ENCODE measurements around the gene RAB10. TPM values are rescaled to one million over a fixed set of nuclear protein-coding genes. Genes with fewer than 3 reads are reported as not detected.
"Not testable (repeated sequence)": the region's sequence is repeated elsewhere in the genome, so short reads cannot be mapped to it uniquely, and the experiment has no call there.

The RAB10 gene
- total RNA-seq, 2 donors from 2014 or later: 115 to 121 TPM

DNA sequence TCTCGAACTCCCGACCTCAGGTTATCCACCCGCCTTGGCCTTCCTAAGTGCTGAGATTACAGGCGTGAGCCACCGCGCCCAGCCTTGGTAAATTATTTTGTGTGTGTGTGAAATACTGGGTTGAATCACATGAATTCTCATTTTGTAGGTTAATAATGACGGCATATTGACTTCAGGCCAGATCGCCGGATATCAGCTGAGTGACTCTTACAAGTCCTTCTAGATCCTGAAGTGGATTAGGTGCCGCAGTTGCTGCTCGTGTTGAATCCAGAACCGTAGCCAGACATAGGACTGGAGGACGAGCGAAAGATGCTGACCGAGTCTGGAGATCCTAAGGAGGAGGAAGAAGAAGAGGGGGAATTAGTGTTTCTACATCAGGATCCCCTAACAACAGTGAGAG is 39.4 kb upstream of the RAB10 start:
- no peak for TF ChIP-seq CTCF (conservative IDR thresholded peaks at IDR 0.05)
- Histone ChIP-seq H3K36me3 (ENCODE audit: control insufficient read depth, insufficient read depth, low read length) (no peaks in the 10 kb centered on the region), H3K9ac (ENCODE audit: extremely low read depth, low read length, poor library complexity, severe bottlenecking) (no peak overlapping the region), H3K9me3 (ENCODE audit: control insufficient read depth, low read length) (no peaks in the 10 kb centered on the region), H3K27ac (ENCODE audit: low read depth, low read length) (no peak overlapping the region), H3K4me3 (ENCODE audit: low read length) (no peak overlapping the region), H3K4me1 (ENCODE audit: control insufficient read depth, insufficient read depth, low read length) (no peaks in the 10 kb centered on the region), H3K27me3 (ENCODE audit: control insufficient read depth, insufficient read depth, low read length, poor library complexity, severe bottlenecking) (no peaks in the 10 kb centered on the region)
- Mint-ChIP-seq H3K4me1 (peaks cover 3% of the 10 kb centered on the region), H3K27ac (no peak overlapping the region), H3K9me3 (no peaks in the 10 kb centered on the region), H3K27me3 (ENCODE audit: insufficient read depth) (no peaks in the 10 kb centered on the region), H3K36me3 (ENCODE audit: low read depth) (no peaks in the 10 kb centered on the region), H3K4me3 (no peak overlapping the region)
- 94 to 95% methylated on average over 15 of the region's 15 CpGs for WGBS, 2 experiments (ENCODE audit: insufficient coverage in 1 of 2, insufficient read length in 1 of 2)
- no peak for DNase-seq

GRCh38 chr2:25996844-25997243 is 37.0 kb upstream of the RAB10 start:
- TF ChIP-seq CTCF (conservative IDR thresholded peaks at IDR 0.05): no peak
- H3K27ac Mint-ChIP-seq: no peak overlapping the region
- no peaks in the 10 kb centered on the region for H3K36me3 Mint-ChIP-seq (ENCODE audit: low read depth)
- H3K27me3 ChIP-seq (ENCODE audit: control insufficient read depth, insufficient read depth, low read length, poor library complexity, severe bottlenecking): no peaks in the 10 kb centered on the region
- no peak overlapping the region for H3K4me3 ChIP-seq (ENCODE audit: low read length)
- no peaks in the 10 kb centered on the region for H3K27me3 Mint-ChIP-seq (ENCODE audit: insufficient read depth)
- 96% methylated on average over 1 of the region's 1 CpG; no CpG with 5 or more reads in 1 of the 2 experiments for WGBS, 2 experiments (ENCODE audit: insufficient coverage in 1 of 2, insufficient read length in 1 of 2)
- no peaks in the 10 kb centered on the region for H3K9me3 Mint-ChIP-seq
- H3K27ac ChIP-seq (ENCODE audit: low read depth, low read length): no peak overlapping the region
- H3K4me1 Mint-ChIP-seq: peaks cover 9% of the 10 kb centered on the region
- no peak overlapping the region for H3K9ac ChIP-seq (ENCODE audit: extremely low read depth, low read length, poor library complexity, severe bottlenecking)
- H3K9me3 ChIP-seq (ENCODE audit: control insufficient read depth, low read length): no peaks in the 10 kb centered on the region
- no peak overlapping the region for H3K4me3 Mint-ChIP-seq
- DNase-seq: no peak
- no peaks in the 10 kb centered on the region for H3K36me3 ChIP-seq (ENCODE audit: control insufficient read depth, insufficient read depth, low read length)
- peaks cover 5% of the 10 kb centered on the region for H3K4me1 ChIP-seq (ENCODE audit: control insufficient read depth, insufficient read depth, low read length)

DNA sequence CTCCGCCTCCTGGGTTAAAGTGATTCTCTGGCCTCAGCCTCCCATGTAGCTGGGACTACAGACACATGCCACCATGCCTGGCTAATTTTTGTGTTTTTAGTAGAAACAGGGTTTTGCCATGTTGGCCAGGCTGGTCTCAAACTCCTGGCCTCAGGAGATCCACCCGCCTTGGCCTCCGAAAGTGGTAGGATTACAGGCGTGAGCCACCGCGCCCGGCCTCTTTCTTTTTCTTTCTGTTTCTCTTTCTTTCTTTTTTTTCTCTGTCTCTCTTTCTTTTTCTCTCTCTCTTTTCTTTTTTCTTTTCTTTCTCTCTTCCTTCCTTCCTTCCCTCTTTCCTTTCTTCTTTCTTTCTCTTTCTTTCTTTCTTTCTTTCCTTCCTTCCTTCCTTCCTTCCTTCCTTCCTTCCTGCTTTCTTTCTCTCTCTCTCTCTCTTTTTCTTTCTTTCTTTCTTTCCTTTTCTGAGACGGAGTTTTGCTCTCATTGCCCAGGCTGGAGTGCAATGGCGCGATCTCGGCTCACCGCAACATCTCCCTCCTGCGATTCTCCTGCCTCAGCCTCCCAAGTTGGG is 35.0 kb upstream of the RAB10 start:
- 95 to 97% methylated on average over 13 of the region's 13 CpGs for WGBS, 2 experiments (ENCODE audit: insufficient coverage in 1 of 2, insufficient read length in 1 of 2)
- not testable (repeated sequence) for H3K27me3 ChIP-seq (ENCODE audit: control insufficient read depth, insufficient read depth, low read length, poor library complexity, severe bottlenecking); H3K36me3 ChIP-seq (ENCODE audit: control insufficient read depth, insufficient read depth, low read length); H3K4me1 Mint-ChIP-seq; H3K27ac Mint-ChIP-seq; H3K9ac ChIP-seq (ENCODE audit: extremely low read depth, low read length, poor library complexity, severe bottlenecking); H3K4me3 Mint-ChIP-seq; H3K27ac ChIP-seq (ENCODE audit: low read depth, low read length); DNase-seq; H3K4me3 ChIP-seq (ENCODE audit: low read length); H3K9me3 ChIP-seq (ENCODE audit: control insufficient read depth, low read length); H3K36me3 Mint-ChIP-seq (ENCODE audit: low read depth); H3K9me3 Mint-ChIP-seq; H3K27me3 Mint-ChIP-seq (ENCODE audit: insufficient read depth); H3K4me1 ChIP-seq (ENCODE audit: control insufficient read depth, insufficient read depth, low read length)

DNA sequence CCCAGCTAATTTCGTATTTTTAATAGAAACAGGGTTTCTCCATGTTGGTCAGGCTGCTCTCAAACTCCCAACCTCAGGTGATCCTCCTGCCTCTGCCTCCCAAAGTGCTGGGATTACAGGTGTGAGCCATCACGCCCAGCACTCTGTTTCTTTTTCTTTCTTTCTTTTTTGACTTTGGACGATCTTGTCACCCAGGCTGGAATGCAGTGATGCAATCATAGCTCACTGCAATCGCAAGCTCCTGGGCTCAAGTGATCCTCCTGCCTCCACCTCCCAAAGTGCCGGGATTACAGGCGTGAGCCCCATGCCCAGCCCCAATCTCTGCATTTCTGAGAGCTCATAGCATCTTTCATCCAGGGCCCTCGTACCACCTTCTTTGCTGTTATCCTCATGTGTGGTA is 34.5 kb upstream of the RAB10 start:
- H3K4me1 ChIP-seq (ENCODE audit: control insufficient read depth, insufficient read depth, low read length); H3K27ac ChIP-seq (ENCODE audit: low read depth, low read length); H3K9me3 Mint-ChIP-seq; H3K4me3 Mint-ChIP-seq; DNase-seq; H3K9me3 ChIP-seq (ENCODE audit: control insufficient read depth, low read length); H3K4me3 ChIP-seq (ENCODE audit: low read length); H3K36me3 ChIP-seq (ENCODE audit: control insufficient read depth, insufficient read depth, low read length); H3K27me3 Mint-ChIP-seq (ENCODE audit: insufficient read depth); H3K9ac ChIP-seq (ENCODE audit: extremely low read depth, low read length, poor library complexity, severe bottlenecking); H3K4me1 Mint-ChIP-seq; H3K27ac Mint-ChIP-seq; H3K27me3 ChIP-seq (ENCODE audit: control insufficient read depth, insufficient read depth, low read length, poor library complexity, severe bottlenecking); H3K36me3 Mint-ChIP-seq (ENCODE audit: low read depth): not testable (repeated sequence)
- 93 to 95% methylated on average over 7 of the region's 7 CpGs for WGBS, 2 experiments (ENCODE audit: insufficient coverage in 1 of 2, insufficient read length in 1 of 2)
